DLD1 (cell line): ENCODE results near the gene SOX4.
"Not testable (repeated sequence)": the region's sequence is repeated elsewhere in the genome, so short reads cannot be mapped to it uniquely, and the experiment has no call there.

Experiments
- in situ Hi-C: cut with HindIII; loops from 2 replicates; pipeline ENCODE4 v1.10.0; 2017; ENCODE audit warnings: low sequenced_read_pairs

The SOX4 gene

DNA sequence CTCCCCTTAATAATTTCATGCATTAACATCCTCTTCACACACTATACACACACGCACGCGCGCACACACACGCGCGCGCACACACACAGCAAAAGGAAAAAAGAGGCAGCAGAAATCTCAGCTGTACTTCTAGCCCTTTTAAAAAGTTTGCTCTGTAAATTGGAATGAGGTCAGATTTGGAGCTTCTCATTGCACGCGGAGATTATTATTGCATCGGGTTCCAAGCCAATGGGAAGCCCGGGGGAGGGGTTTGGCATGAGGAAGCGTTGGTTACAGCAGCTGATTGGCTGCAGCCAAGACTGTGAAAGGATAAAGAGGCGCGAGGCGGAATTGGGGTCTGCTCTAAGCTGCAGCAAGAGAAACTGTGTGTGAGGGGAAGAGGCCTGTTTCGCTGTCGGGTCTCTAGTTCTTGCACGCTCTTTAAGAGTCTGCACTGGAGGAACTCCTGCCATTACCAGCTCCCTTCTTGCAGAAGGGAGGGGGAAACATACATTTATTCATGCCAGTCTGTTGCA, at the start of gene SOX4:
SOX4 (plus strand) TSS at position 340 of the 515 bp plus-strand sequence. CDS start 784 bp downstream, outside the sequence.
- in situ Hi-C loops: no loop called here

GRCh38 chr6:21552286-21552685, 41.3 kb upstream of the SOX4 start:
- in situ Hi-C loops: not testable (repeated sequence)

DNA sequence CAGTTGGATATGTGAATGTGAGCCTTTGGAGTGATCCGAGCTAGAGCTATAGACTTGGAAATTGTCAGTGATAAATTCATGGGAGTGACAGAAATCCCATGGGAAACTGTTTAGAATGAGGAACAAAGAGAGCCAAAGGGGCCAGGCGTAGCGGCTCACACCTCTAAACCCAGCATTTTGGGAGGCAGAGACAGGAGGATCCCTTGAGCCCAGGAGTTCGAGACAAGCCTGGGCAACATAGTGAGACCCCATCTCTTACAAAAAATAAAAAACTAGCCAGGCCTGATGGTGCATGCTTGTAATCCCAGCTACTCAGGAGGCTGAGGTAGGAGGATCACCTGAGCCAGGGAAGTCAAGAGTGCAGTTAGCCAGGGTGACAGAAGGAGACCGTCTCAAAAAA, 39.3 kb upstream of the SOX4 start:
- in situ Hi-C loops: no loop called here

DNA sequence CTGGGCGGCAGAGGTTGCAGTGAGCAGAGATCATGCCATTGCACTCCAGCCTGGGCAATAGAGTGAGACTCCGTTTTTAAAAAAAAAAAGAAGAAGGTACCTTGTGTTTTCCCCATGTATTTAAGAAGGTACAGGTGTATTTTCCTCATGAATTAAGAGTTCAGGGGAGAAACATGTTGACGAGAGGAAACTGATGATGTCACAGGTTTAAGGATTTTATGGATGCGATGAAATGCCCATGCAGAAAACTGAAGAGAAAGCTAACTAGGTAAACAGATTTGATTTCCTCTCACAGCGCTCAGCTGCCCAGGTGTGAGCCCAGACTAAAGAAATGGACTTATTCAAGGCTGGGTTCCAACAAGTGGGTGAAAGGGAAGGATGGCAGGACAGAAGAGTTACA, 38.4 kb upstream of the SOX4 start:
- in situ Hi-C loops: no loop called here

DNA sequence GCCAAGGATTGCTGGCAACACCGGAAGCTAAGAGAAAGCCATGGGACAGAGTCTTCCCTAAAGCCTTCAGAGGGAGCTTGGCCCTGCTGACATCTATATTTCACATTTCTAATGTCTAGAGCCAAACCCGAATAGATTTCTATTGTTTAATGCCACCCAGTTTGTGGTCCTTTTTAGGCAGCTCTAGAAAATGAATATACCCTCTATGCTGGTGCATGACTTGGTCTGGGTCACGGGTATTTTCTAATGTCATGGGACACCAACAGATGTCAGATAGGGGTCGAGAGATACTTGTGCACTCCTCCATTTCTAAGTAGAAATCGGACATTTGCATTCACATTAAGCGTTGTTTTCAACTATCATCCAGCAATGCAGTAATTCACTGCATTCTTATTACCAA, 37.0 kb upstream of the SOX4 start:
- in situ Hi-C loops: no loop called here

- in situ Hi-C loops: no loop called here
Measured at GRCh38 chr6:21556968-21557721, 36.4 kb upstream of the SOX4 start.

GRCh38 chr6:21559238-21559637, 34.3 kb upstream of the SOX4 start:
- in situ Hi-C loops: no loop called here

DNA sequence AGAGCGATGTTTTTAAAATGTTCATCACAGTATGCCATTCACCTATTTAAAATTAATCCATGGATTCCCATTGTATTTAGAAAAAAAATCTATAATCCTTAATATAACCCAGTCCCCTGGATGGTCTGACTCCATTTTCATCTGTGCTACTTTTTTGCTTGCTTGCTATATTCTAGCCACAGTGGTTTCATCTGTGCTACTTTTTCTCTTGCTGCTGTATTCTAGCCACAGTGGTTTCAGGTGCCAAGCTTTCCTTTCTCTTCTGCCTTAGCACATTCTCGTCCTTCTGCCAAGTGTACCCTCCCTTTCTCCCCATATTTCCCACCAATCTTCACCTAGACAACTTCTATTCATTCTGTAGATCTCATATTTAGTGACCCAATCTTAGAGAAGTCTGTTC, 33.3 kb upstream of the SOX4 start:
- in situ Hi-C loops: no loop called here

DNA sequence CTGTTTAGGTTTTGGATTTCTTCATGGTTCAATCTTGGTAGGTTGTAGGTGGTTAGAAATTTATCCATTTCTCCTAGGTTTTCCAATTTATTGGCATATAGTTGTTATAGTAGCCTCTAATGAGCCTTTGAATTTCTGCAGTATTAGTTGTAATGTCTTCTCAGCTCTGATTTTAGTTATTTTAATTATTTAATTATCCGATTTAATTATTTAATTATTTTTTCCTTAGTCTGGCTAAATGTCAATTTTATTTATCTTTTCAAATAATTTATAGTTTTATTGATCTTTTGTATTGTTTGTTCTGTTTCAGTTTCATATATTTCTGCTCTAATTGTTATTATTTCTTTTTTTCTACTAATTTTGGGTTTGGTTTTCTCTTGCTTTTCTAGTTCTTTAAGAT, 28.1 kb upstream of the SOX4 start:
- in situ Hi-C loops: no loop called here

DNA sequence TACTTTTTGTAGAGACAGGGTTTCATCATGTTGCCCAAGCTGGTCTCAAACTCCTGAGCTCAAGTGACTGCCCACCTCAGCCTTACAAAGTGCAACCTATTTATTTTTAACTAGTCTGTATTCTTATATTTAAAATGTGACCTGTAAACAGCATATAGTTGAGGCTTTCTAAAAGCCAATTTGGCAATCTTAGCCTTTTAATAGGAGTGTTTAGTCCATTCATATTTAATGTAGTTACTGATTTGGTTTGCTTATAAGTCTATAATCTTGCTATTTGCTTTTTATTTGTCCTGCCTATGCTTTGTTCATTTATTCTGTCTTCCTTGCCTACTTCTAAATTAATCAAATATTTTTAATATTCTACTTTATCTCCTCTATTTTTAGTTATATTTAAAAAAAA, 15.0 kb upstream of the SOX4 start:
- in situ Hi-C loops: no loop called here

DNA sequence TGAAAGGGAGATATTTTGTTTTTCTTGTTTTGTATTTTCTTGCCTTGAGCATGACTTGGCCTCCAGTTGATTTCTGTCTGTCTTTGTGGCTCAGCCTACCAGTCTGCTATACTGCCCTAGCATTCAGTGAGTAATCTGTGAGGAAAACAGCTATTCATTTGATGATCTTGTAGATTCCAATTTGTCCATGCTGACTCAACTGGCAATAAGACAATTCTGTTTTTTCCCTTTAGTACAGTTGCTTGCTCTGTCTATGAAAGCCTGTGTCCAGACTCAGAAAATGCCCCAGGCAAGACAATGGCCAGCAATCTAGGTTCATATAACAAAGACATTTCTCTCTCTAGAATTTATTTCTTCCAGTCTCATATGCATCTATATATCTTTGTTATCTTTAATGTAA, 10.9 kb upstream of the SOX4 start:
- in situ Hi-C loops: no loop called here

GRCh38 chr6:21586300-21586699, 7.3 kb upstream of the SOX4 start:
- in situ Hi-C loops: no loop called here

DNA sequence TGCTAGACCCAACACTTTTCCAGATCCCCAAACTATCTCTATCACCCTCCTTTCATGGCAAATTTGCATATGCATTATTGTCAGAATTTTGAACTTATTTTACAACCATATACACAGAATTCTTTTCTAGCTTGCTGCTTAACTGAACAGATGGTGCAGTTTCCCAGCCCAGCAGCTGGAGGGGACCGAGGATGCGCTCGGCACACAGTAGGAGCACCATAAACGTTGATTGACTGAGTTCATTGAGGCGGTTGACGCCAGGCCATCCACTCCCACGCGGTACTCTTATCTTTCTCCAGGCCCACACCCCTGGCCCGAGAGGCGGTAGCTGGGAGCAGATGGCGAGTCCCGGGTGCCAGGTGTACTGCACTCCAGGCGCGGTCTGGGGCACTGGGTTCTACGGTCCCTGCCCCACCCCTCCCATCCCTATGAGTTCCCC, 6.8 kb upstream of the SOX4 start:
- in situ Hi-C loops: no loop called here

- in situ Hi-C loops: no loop called here
Measured at GRCh38 chr6:21587179-21587960, 6.2 kb upstream of the SOX4 start.

DNA sequence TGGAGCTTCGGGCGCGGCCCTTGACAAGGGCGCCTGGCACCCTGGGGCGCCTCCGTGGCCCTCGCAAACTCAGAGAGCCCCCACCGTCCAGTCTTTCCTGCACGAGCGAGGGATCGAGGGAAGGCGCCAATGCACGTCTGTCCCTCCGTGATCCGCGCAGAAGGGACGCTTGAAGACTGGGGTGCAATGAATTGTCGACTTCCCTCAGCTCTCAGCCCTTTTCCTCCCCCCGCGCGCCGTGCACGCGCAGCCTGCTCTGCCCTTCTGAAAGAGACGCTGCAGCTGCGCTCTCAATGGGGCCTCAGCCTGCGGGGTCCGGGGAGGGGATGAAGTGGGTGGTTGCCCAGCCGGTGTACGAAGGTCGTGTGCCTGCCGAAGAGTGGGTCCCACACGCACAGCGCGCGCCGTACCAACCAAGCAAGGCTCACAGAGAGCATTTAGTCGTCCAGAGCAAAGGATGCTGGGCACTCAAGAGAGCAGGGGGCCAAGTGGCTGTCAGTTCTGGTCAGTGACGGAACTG, 5.5 kb upstream of the SOX4 start:
- in situ Hi-C loops: no loop called here

- in situ Hi-C loops: no loop called here
Measured at GRCh38 chr6:21588481-21589351, 4.8 kb upstream of the SOX4 start.

DNA sequence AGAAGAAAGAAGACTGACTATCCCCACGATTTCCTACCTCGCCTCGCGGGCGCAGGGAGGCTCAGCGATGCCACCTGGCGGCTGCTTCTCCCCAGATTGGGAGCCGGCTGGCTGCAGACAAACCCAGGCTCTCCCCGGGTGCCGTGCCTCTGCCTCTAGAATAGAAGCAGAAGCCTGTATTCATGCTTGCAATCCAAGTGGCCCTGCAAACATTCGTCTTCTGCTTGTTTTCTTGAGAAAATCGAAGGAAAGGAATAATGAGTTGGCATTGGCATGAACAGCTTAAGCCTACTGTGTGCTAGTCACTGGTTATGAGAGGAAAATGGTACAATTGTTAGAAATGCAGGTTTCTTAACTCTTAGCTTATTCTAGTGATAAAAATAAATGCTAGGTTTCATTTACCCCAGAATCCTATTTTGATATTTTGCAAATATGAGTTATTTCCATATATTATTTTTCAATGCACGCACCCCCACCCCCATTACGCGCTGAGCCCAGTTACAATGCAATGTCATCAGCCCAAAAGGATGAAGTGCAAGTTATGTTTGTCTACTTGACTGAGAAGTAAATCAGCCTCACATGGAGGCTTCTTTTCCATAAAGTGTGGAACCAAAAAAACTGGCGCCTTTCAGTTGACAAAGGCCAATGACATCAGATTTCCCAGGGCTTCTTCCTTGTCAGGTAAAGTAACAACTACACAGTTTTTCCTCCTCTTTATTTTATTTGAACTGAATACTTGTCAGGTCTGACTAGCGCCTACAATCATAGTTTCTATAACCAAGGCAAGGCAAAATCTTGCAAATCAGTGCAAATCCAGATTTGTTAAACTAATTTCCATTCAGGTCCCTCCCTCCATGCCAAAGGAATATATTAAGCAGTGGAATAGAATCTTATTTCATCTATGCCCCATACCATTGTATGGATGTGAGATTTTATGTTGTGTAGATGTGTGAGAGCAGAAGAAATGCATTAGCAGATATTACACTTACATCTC, 3.9 kb upstream of the SOX4 start:
- in situ Hi-C loops: no loop called here

DNA sequence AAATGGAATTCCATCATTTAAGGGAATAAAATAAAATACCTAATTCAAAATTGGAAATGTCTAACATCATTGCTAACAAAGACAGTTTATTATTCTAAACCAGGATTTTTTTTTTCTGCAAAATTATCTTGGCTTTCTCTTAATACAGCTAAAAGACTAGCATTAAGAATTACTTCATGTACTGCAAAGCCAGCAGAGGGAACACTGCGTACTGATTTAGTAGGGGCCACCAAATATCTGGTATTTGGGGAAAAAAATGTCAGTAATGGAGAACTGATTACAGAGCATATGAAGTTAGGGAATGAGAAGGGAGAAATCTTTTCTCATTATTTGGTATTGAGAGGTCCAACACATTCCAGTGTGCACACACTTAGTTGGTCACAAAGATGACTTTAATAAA, 3.2 kb upstream of the SOX4 start:
- in situ Hi-C loops: no loop called here

- in situ Hi-C loops: no loop called here
Measured at GRCh38 chr6:21591446-21591845, 2.1 kb upstream of the SOX4 start.

DNA sequence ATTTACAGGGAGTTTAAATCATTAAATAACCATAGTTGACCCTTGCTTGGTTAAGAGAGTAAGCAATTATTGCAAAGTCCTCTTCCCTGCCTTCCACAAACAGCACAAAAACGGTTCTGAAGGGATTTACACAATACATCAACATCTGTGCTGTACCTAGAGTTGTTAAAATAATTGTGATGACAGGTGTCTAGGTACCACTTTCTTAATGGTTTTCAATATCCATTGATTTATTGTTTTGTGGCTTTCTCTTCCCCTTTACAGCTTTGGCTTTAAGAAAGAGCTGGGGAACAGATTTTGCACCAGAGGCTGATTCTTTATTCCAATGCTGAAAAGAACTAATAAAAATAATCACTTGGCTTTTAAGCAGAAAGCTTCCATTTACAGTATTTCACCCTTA, 598 bp upstream of the SOX4 start:
- in situ Hi-C loops: no loop called here
